Suprapubic skin (tissue), 3 donors: ENCODE data around the gene HDAC5.

Source experiments
- CTCF ChIP-seq, 2 donors: fragments of 200-600 bp in 1 of 2; fragments of 450-650 bp in 1 of 2; sonication (generic) in 1 of 2; IDR thresholded peaks; one replicate each; pipeline ENCODE4 v1.5.1; 2016 to 2019; ENCODE audit warnings: antibody characterized with exemption in 2 of 2, mild to moderate bottlenecking in 1 of 2, moderate library complexity in 1 of 2
- POLR2A ChIP-seq, 2 donors: fragments of 450-650 bp; IDR thresholded peaks; one replicate each; pipeline ENCODE4 v1.6.1; 2017; ENCODE audit warnings: antibody characterized with exemption in 2 of 2, mild to moderate bottlenecking in 2 of 2, moderate library complexity in 2 of 2

- TF ChIP-seq POLR2A (IDR thresholded peaks at IDR 0.05) (no peak), CTCF (IDR thresholded peaks at IDR 0.05) (no peak)
Observed at GRCh38 chr17:44109312-44109630, 14.2 kb downstream of the HDAC5 start.
